GM15510 (cell line): ENCODE data around the gene TMEM41B.

Source experiments
- POLR2A ChIP-seq: IDR thresholded peaks from 3 replicates; pipeline ENCODE4 v1.6.1; 2011; ENCODE audit warnings: borderline replicate concordance; ENCODE audit not compliant: insufficient read length; ENCODE audit errors: extremely low read depth

TMEM41B gene

GRCh38 chr11:9266132-9266736, 48.2 kb downstream of the TMEM41B start:
- no peak for TF ChIP-seq POLR2A

DNA sequence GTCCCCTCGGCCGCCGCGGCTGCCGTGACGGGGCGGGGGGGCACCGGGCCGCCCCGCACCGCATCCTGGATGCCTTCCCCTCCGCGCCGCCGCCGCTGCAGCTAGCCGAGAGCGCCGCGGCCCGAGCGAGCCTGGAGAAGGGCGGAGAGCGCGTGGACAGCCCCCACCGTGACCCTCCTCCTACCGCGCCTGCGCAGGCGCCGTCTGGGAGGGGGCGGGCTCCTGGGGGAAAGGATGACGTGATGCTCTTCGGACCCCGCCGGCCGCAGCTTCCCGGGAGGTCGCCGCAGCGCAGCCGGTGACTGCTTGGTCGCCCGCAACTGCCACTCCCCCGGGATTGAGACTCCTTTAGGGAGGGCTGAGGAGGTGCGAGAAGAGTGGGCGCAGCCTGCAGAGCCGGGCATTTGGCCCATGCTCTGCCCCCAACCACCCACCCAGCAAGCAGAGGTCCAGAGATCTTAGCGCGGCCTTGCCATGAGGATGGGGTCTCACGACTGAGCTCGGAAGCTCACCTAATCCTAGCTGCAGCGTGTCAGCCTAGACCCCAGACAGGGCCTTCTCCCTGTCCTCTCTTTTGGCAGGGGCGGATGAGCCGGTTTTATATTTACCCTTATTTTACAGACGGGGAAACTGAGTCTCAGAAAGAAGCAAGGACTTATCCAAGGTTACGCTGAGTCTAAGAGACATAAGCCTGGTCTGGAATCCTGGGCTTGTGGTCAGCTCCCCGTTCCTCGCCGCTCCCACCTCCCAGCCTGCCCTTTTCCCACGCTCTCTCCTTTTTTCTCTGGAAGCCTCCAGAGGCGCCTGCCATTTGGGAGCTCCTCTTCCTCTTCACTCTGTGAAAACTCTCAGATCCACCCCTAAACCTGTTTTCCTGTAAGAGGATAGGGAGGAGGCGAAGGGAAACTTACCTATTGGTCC, 48.9 kb downstream of the TMEM41B start, which contains the start of gene DENND5A:
TSS of gene DENND5A (minus strand) at position 140 of the 921 bp plus-strand sequence. CDS start 281 bp downstream, outside the sequence.
- peak; percentile 61 for TF ChIP-seq POLR2A

GRCh38 chr11:9264316-9265210, 49.8 kb downstream of the TMEM41B start:
- no peak for TF ChIP-seq POLR2A

- no peak for TF ChIP-seq POLR2A
These were observed 50.5 kb downstream of the TMEM41B start for GRCh38 chr11:9263840-9264315.

GRCh38 chr11:9259981-9260837, 54.2 kb downstream of the TMEM41B start:
- TF ChIP-seq POLR2A: no peak

DNA sequence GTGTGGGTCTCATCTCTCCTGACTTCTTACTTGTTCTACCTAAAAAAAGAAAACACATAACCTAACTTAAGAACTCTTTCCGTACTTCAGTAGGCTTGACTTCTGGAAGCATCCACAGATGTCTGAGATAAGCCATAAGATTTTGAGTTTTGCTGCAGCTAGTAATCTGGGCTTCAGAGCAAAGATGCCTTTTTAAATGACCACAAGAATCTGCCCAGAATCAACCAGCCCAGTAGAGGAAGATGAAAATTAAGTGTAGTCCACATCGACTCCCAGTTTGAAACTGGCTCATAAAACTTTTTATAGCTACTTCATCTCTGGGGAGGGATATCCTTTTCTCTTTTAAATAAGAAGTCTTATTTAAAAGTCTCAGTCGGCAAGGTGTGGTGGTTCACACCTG, 60.0 kb downstream of the TMEM41B start:
- TF ChIP-seq POLR2A: no peak

- TF ChIP-seq POLR2A: no peak
These were observed 61.3 kb downstream of the TMEM41B start for GRCh38 chr11:9253086-9253485.

DNA sequence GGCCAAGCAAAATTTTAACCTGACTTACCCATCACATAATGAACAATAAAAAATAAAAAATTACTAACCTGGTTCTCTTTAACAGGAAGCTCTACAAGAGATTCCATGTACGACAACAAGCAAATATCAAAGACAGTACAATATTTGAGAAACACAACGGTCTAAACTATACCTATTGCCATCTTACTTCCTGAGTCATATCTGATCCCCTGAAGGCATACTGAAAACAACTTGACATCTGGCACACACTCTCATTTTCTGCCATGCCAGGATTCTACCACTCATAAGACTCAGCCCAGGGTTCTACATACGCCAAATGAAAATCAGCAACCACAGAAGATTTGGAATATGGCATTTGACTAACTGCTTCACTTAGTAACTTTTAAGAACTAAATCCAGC, 63.1 kb downstream of the TMEM41B start:
- no peak for TF ChIP-seq POLR2A

GRCh38 chr11:9250139-9250582, 64.2 kb downstream of the TMEM41B start:
- no peak for TF ChIP-seq POLR2A

- TF ChIP-seq POLR2A: no peak
These were observed 65.1 kb downstream of the TMEM41B start for GRCh38 chr11:9249252-9249651.

- no peak for TF ChIP-seq POLR2A
These were observed 66.5 kb downstream of the TMEM41B start for GRCh38 chr11:9247863-9248262.

DNA sequence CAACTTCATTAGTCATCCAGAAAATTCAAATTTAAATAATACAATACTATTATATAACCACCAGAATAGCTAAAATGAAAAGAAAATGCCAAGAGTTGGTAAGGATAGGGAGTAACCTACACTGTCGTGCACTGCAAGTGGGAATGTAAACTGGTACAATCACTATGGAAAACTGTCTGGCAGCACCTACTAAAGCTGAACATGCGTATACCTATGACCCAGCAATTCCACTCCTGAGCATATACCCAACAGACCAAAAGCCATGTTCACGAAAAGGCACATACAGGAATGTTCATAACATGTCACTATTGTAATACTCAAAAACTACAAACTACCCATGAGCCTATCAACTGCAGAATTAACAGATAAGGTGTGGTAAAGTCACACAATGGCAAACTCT, 81.9 kb downstream of the TMEM41B start:
- TF ChIP-seq POLR2A: no peak

- no peak for TF ChIP-seq POLR2A
These were observed 82.6 kb downstream of the TMEM41B start for GRCh38 chr11:9231848-9232177.
